GM10248 (cell line): ENCODE results near the gene HECTD2.
"Not testable (repeated sequence)": the region's sequence is repeated elsewhere in the genome, so short reads cannot be mapped to it uniquely, and the experiment has no call there.

Source experiments
- CTCF ChIA-PET: fragments of 300-600 bp; sonication (Branson Sonifier 250); formaldehyde crosslinking; extraction: SDS; loops from one replicate; lab custom pipeline; 2021; ENCODE audit warnings: antibody characterized with exemption; lab: Yijun Ruan, JAX
- POLR2A ChIA-PET: fragments of 350-650 bp; sonication (Branson Sonifier 250); formaldehyde crosslinking; extraction: SDS; loops from one replicate; lab custom pipeline; 2020; ENCODE audit warnings: antibody characterized with exemption; lab: Yijun Ruan, JAX
- DNase-seq: peaks from one replicate; pipeline ENCODE4 v3.0.0; 2012; ENCODE audit errors: extremely low spot score
- CTCF ChIP-seq: IDR thresholded peaks from 2 replicates; pipeline ENCODE4 v1.5.1; 2012; ENCODE audit warnings: mild to moderate bottlenecking, low read depth; ENCODE audit errors: extremely low read depth, missing control alignments, control extremely low read depth

Gene HECTD2

GRCh38 chr10:91389636-91390512 lies 20.3 kb upstream of the HECTD2 start:
- peak; percentile 33 for DNase-seq
- POLR2A ChIA-PET, result no interaction called here
- CTCF ChIA-PET, result interaction anchor here (0.8 to 4.0 kb wide), 12 partner anchors 10 to 276 kb away, joined by 3 to 26 read pairs (median 4); partner anchors contain the start of gene PPP1R3C
- peak; percentile 52 for TF ChIP-seq CTCF

DNA sequence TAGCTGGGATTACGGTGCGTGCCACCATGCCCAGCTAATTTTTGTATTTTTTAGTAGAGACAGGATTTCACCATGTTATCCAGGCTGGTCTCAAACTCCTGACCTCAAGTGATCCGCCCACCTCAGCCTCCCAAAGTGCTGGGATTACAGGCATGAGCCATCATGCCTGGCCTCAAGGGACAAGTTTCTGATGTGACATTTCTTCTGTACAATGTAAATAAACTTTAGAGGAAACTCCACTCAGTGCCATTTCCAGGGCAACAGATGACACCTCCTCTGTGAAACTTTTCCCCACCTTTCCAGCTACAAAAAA lies 19.7 kb upstream of the HECTD2 start:
- POLR2A ChIA-PET, DNase-seq: not testable (repeated sequence)
- CTCF ChIA-PET, result interaction anchor here (0.8 to 4.0 kb wide), 13 partner anchors 10 to 276 kb away, joined by 3 to 26 read pairs (median 4); partner anchors contain the start of gene PPP1R3C

DNA sequence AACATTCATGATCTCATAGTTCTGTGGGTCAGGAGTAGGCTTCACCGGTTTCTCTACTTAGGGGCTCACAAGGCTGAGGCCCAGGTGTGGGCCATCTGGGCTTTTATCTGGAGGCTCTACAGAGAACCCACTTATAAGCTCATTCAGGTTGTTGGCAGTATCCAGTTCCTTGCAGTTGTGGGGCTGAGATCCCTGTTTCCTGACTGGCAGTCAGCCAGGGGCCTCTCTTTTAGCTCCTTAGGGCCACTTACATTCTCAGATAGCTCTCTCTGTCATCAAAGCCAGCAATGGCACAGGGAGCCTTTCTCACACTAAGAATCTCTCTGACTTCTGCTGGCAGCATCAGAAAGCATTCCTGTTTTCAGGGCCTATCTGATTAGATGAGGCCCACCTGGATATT lies 18.2 kb upstream of the HECTD2 start:
- POLR2A ChIA-PET, result interaction anchor here (0.6 kb wide), 1 partner anchor 91 kb away, joined by 3 read pairs; no protein-coding TSS in a partner anchor
- no peak for TF ChIP-seq CTCF
- no peak for DNase-seq
- CTCF ChIA-PET, result interaction anchor here (0.7 to 4.0 kb wide), 5 partner anchors 12 to 521 kb away, joined by 3 to 26 read pairs (median 15); no protein-coding TSS in a partner anchor

- ChIA-PET POLR2A (no interaction called here), CTCF (interaction anchor here (1.8 kb wide), 2 partner anchors 10 to 16 kb away, joined by 6 to 7 read pairs; no protein-coding TSS in a partner anchor)
- no peak for DNase-seq
- TF ChIP-seq CTCF, result no peak
Measured at GRCh38 chr10:91406322-91406721, 3.8 kb upstream of the HECTD2 start.

DNA sequence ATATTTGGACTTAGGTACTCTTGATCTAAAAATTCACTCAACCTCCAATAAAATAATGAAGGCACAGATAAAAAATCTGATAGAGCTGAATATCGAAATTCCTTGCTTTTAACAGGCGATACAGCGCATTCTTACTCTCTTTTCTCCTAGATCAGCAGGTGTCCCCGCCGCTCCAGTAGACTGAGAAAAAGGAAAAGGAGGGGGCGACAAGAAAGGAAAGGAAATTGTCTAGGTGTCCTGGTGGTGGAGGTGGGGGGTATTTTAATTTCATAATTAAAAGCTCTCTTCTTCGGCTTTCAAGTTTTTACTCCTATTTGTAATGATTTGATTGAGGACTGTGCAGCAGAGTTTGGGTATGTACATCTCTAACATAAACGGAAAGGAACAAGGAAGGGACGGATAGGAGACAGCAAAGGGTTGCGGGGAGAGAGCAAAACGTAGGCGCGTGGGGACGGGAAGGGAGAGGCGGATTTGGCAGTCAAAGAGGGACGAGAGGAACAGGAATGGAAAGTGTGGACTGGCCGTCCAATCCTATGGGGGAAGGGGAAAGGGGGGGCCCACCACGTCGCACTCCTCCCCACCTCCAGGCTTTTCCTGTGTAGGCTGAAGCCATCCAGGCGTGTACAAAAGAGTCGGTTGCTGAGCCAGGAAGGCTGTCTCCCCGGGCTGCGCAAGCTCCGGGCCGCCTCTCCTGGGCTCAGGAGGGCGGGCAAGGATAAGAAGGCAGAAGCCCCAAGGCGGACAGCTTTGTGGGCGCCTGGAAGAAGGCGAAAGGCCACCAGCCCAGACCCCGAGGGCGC lies 875 bp upstream of the HECTD2 start:
- CTCF ChIA-PET, result interaction anchor here (0.7 to 1.3 kb wide), 3 partner anchors 18 to 227 kb away, joined by 3 read pairs; no protein-coding TSS in a partner anchor
- TF ChIP-seq CTCF, result no peak
- peak; percentile 32 for DNase-seq
- POLR2A ChIA-PET, result no interaction called here

DNA sequence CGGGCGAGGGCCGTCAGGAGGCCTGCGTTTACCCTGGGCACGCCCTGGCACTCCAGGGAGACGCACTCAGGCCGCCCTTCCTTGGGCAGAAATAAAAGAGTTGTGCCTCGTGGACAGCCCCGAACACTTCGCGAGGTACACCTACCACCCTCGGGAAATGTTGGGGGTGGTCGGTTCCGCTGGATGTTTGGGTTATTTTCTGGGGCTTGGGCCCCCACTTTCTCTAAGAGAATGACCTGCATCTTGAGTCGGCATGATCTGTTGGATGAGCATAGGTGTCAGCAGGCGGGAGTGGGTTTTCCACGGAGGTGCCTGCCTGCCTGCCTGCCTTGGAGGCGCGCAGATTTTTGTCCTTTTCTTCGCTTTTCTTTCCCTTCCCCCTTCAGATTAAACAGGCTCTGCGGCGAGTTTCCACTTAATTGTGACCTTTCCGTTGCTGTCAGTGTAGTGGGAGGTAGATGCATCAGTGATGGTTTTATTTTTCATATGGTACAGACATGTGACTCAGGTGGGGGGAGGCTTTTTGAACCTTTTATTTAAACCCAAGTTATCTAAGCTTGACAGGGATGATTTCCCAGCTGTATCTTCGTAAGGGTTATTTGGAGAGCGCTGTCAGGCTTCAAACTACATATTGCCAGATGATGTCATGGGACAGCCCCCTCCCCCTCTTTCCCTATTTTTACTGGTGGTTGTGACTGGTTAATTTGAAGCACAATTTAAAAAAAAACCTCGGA lies 661 bp downstream of the HECTD2 start:
- ChIA-PET POLR2A (no interaction called here), CTCF (interaction anchor here (0.7 to 1.3 kb wide), 7 partner anchors 10 to 114 kb away, joined by 3 to 4 read pairs (median 3); no protein-coding TSS in a partner anchor)
- no peak for TF ChIP-seq CTCF
- DNase-seq, result peak; percentile 17
